PC-9 (cell line): Measurements from ENCODE around the gene PRDM2.

ENCODE experiments used
- EZH2 ChIP-seq: fragments of 200-600 bp; sonication (generic); IDR thresholded peaks from 2 replicates; pipeline ENCODE4 v1.8.0; 2017; ENCODE audit warnings: antibody characterized with exemption, low read depth
- TF ChIP-seq, protein P1 (sequence below): fragments of 200-600 bp; sonication (generic); conservative IDR thresholded peaks from 2 replicates; pipeline ENCODE4 v1.6.1; 2017; ENCODE audit warnings: mixed run types, antibody characterized with exemption, mild to moderate bottlenecking, moderate library complexity

DNA sequence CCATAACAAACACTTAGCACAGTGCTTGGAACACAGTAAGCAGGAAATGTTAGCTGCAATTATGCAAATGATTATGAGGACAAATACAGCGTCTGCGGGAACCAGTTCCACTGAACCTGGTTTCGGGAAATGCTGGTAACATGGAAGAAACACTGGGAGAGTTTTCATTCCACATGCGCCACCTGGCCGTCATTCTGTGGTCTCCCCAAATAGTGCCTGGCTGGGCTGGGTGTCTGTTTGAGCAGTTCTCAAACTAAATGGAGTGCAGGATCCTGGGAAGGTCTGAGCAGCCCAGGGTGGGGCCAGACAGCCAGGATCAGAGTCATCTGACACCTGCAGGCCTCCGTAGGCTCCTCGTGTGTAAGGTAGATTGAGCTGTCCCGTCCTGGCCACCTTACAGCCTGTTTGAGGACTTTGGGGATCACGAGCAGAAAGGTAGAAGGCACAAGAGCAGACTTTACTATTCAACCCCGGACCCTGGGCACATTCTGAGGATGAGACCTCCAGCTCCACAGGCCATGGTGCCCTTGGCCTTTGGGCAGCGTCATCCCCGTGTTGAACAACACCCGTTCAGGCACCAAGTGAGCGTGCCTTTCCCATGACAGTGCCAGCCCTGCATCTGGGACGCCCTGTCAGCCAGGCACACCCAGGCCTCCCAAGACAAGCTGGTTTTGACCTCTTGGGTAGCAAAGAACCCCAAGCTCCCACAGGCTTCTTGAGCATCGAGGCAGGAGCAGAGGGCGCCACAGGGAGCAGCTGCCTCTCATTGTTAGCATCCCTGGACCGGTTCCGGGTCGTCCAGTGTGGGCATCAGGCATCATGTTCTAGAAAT is 101.9 kb downstream of the PRDM2 start:
- TF ChIP-seq, protein P1, sequence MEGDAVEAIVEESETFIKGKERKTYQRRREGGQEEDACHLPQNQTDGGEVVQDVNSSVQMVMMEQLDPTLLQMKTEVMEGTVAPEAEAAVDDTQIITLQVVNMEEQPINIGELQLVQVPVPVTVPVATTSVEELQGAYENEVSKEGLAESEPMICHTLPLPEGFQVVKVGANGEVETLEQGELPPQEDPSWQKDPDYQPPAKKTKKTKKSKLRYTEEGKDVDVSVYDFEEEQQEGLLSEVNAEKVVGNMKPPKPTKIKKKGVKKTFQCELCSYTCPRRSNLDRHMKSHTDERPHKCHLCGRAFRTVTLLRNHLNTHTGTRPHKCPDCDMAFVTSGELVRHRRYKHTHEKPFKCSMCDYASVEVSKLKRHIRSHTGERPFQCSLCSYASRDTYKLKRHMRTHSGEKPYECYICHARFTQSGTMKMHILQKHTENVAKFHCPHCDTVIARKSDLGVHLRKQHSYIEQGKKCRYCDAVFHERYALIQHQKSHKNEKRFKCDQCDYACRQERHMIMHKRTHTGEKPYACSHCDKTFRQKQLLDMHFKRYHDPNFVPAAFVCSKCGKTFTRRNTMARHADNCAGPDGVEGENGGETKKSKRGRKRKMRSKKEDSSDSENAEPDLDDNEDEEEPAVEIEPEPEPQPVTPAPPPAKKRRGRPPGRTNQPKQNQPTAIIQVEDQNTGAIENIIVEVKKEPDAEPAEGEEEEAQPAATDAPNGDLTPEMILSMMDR, result no peak
- TF ChIP-seq EZH2, result no peak
